ENCODE data around the gene CST3. TPM values are rescaled to one million over a fixed set of nuclear protein-coding genes. Genes with fewer than 3 reads are reported as not detected.

The CST3 gene
- total RNA-seq, 2 donors from 2014 or later: 131 to 177 TPM

GRCh38 chr20:23680146-23680545 lies 42.4 kb upstream of the CST3 start:
- Histone ChIP-seq H3K27ac (ENCODE audit: low read depth, low read length) (no peak overlapping the region), H3K4me1 (ENCODE audit: control insufficient read depth, insufficient read depth, low read length) (no peaks in the 10 kb centered on the region), H3K9ac (ENCODE audit: extremely low read depth, low read length, poor library complexity, severe bottlenecking) (no peak overlapping the region), H3K9me3 (ENCODE audit: control insufficient read depth, low read length) (no peaks in the 10 kb centered on the region), H3K4me3 (ENCODE audit: low read length) (no peak overlapping the region), H3K36me3 (ENCODE audit: control insufficient read depth, insufficient read depth, low read length) (no peaks in the 10 kb centered on the region), H3K27me3 (ENCODE audit: control insufficient read depth, insufficient read depth, low read length, poor library complexity, severe bottlenecking) (no peaks in the 10 kb centered on the region)
- Mint-ChIP-seq H3K36me3 (ENCODE audit: low read depth) (no peaks in the 10 kb centered on the region), H3K4me1 (peaks cover 3% of the 10 kb centered on the region), H3K27me3 (ENCODE audit: insufficient read depth) (peaks cover 9% of the 10 kb centered on the region), H3K27ac (no peak overlapping the region), H3K9me3 (peaks cover 3% of the 10 kb centered on the region), H3K4me3 (no peak overlapping the region)
- TF ChIP-seq CTCF (conservative IDR thresholded peaks at IDR 0.05): no peak
- no peak for DNase-seq

GRCh38 chr20:23679133-23680092 lies 41.7 kb upstream of the CST3 start:
- Histone ChIP-seq H3K4me1 (ENCODE audit: control insufficient read depth, insufficient read depth, low read length) (no peaks in the 10 kb centered on the region), H3K27ac (ENCODE audit: low read depth, low read length) (no peak overlapping the region), H3K4me3 (ENCODE audit: low read length) (no peak overlapping the region), H3K9ac (ENCODE audit: extremely low read depth, low read length, poor library complexity, severe bottlenecking) (no peak overlapping the region), H3K36me3 (ENCODE audit: control insufficient read depth, insufficient read depth, low read length) (no peaks in the 10 kb centered on the region), H3K9me3 (ENCODE audit: control insufficient read depth, low read length) (no peaks in the 10 kb centered on the region), H3K27me3 (ENCODE audit: control insufficient read depth, insufficient read depth, low read length, poor library complexity, severe bottlenecking) (no peaks in the 10 kb centered on the region)
- Mint-ChIP-seq H3K4me3 (no peak overlapping the region), H3K4me1 (peaks cover 3% of the 10 kb centered on the region), H3K9me3 (peaks cover 3% of the 10 kb centered on the region), H3K36me3 (ENCODE audit: low read depth) (no peaks in the 10 kb centered on the region), H3K27me3 (ENCODE audit: insufficient read depth) (peaks cover 8% of the 10 kb centered on the region), H3K27ac (no peak overlapping the region)
- WGBS, 2 experiments (ENCODE audit: insufficient coverage in 1 of 2, insufficient read length in 1 of 2): 96 to 100% methylated on average over 5 to 7 of the region's 7 CpGs
- TF ChIP-seq CTCF (conservative IDR thresholded peaks at IDR 0.05): no peak
- no peak for DNase-seq

- Mint-ChIP-seq H3K27ac (no peak overlapping the region), H3K9me3 (no peaks in the 10 kb centered on the region), H3K4me1 (peaks cover 8% of the 10 kb centered on the region), H3K36me3 (ENCODE audit: low read depth) (no peaks in the 10 kb centered on the region), H3K27me3 (ENCODE audit: insufficient read depth) (peaks cover 4% of the 10 kb centered on the region), H3K4me3 (no peak overlapping the region)
- no peaks in the 10 kb centered on the region for H3K27me3 ChIP-seq (ENCODE audit: control insufficient read depth, insufficient read depth, low read length, poor library complexity, severe bottlenecking)
- H3K4me1 ChIP-seq (ENCODE audit: control insufficient read depth, insufficient read depth, low read length): no peaks in the 10 kb centered on the region
- no peak overlapping the region for H3K27ac ChIP-seq (ENCODE audit: low read depth, low read length)
- no peak overlapping the region for H3K4me3 ChIP-seq (ENCODE audit: low read length)
- H3K9ac ChIP-seq (ENCODE audit: extremely low read depth, low read length, poor library complexity, severe bottlenecking): no peak overlapping the region
- no peak for DNase-seq
- no peaks in the 10 kb centered on the region for H3K9me3 ChIP-seq (ENCODE audit: control insufficient read depth, low read length)
- TF ChIP-seq CTCF (conservative IDR thresholded peaks at IDR 0.05): no peak
- 89 to 92% methylated on average over 1 of the region's 1 CpG for WGBS, 2 experiments (ENCODE audit: insufficient coverage in 1 of 2, insufficient read length in 1 of 2)
- no peaks in the 10 kb centered on the region for H3K36me3 ChIP-seq (ENCODE audit: control insufficient read depth, insufficient read depth, low read length)
Measured at GRCh38 chr20:23673209-23673608, 35.5 kb upstream of the CST3 start.
